K562 (cell line): ENCODE data around the gene FAM110D. TPM values are rescaled to one million over a fixed set of nuclear protein-coding genes. Genes with fewer than 3 reads are reported as not detected.

Source experiments
- CHD4 ChIP-seq: fragments of 200-600 bp; sonication (generic); IDR thresholded peaks from 3 replicates; pipeline ENCODE4 v1.6.1; 2012; ENCODE audit warnings: low read depth, mild to moderate bottlenecking, mixed read lengths, low read length, inconsistent platforms; ENCODE audit not compliant: insufficient read depth, insufficient replicate concordance, poor library complexity, severe bottlenecking
- CREM ChIP-seq: IDR thresholded peaks from 2 replicates; pipeline ENCODE4 v1.6.1; 2014; ENCODE audit warnings: antibody characterized with exemption, low read depth
- GATAD2A ChIP-seq: fragments of 450-650 bp; IDR thresholded peaks from 2 replicates; pipeline ENCODE4 v1.6.1; 2017
- HNRNPLL ChIP-seq: fragments of 200-400 bp; formaldehyde crosslinking; IDR thresholded peaks from 2 replicates; pipeline ENCODE4 v1.6.1; 2017; ENCODE audit warnings: low read length, low read depth, mild to moderate bottlenecking; ENCODE audit not compliant: poor library complexity, severe bottlenecking
- MAFK ChIP-seq: IDR thresholded peaks from 2 replicates; pipeline ENCODE4 v1.6.1; 2011; ENCODE audit warnings: low read length, improper control_type of control experiment
- MTF1 ChIP-seq: fragments of 250-450 bp; sonication (Bioruptor Pico); IDR thresholded peaks from 2 replicates; pipeline ENCODE4 v1.9.0; 2021; ENCODE audit warnings: moderate library complexity, mild to moderate bottlenecking, inconsistent platforms, borderline replicate concordance
- SAFB2 ChIP-seq: fragments of 200-400 bp; formaldehyde crosslinking; IDR thresholded peaks from 2 replicates; pipeline ENCODE4 v1.6.1; 2018; ENCODE audit warnings: borderline replicate concordance, low read length, low read depth, moderate library complexity; ENCODE audit not compliant: severe bottlenecking
- TEAD2 ChIP-seq: fragments of 450-650 bp; IDR thresholded peaks from 2 replicates; pipeline ENCODE4 v1.6.1; 2016; ENCODE audit warnings: missing genetic modification characterization, control low read depth, missing compliant biosample characterization
- TEAD4 ChIP-seq, 2 experiments: sonication (generic) in 1 of 2; formaldehyde crosslinking in 1 of 2; IDR thresholded peaks; 2 replicates each; pipeline versions ENCODE4 v1.6.1 to v1.8.0; 2012 to 2022; ENCODE audit warnings: borderline replicate concordance in 1 of 2, inconsistent platforms in 1 of 2, low read length in 1 of 2, mild to moderate bottlenecking in 1 of 2, missing genetic modification reagents in 1 of 2
- THRAP3 ChIP-seq: fragments of 450-650 bp; IDR thresholded peaks from 2 replicates; pipeline ENCODE4 v1.6.1; 2016; ENCODE audit warnings: mild to moderate bottlenecking, inconsistent platforms, borderline replicate concordance
- YY1 ChIP-seq, 3 experiments: IDR thresholded peaks; 2 replicates each; pipeline ENCODE4 v1.6.1; 2011; ENCODE audit warnings: low read length in 2 of 3, mild to moderate bottlenecking in 2 of 3, moderate library complexity in 2 of 3, borderline replicate concordance in 1 of 3, control low read depth in 1 of 3, low read depth in 1 of 3; ENCODE audit not compliant: insufficient read depth in 3 of 3, insufficient replicate concordance in 2 of 3, control insufficient read depth in 1 of 3, insufficient read length in 1 of 3; ENCODE audit errors: extremely low read depth in 1 of 3
- ZNF12 ChIP-seq: sonication (generic); formaldehyde crosslinking; IDR thresholded peaks from 2 replicates; pipeline ENCODE4 v1.4.0; 2020; ENCODE audit warnings: mild to moderate bottlenecking, missing genetic modification reagents
- ZNF140 ChIP-seq: fragments of 250-450 bp; sonication (Bioruptor Pico); IDR thresholded peaks from 2 replicates; pipeline ENCODE4 v1.8.0; 2021; ENCODE audit warnings: moderate library complexity, mild to moderate bottlenecking, inconsistent platforms
- ZNF23 ChIP-seq: fragments of 250-450 bp; sonication (Bioruptor Pico); IDR thresholded peaks from 2 replicates; pipeline ENCODE4 v1.4.0; 2020; ENCODE audit warnings: mild to moderate bottlenecking
- ZNF253 ChIP-seq: fragments of 250-450 bp; sonication (Bioruptor Pico); conservative IDR thresholded peaks from 2 replicates; pipeline ENCODE4 v1.6.1; 2021; ENCODE audit warnings: mild to moderate bottlenecking
- ZNF589 ChIP-seq: fragments of 200-800 bp; sonication (Bioruptor generic); IDR thresholded peaks from 2 replicates; pipeline ENCODE4 v1.6.1; 2016; ENCODE audit warnings: low read depth, missing genetic modification characterization, missing compliant biosample characterization
- ZNF695 ChIP-seq: fragments of 450-650 bp; formaldehyde crosslinking; IDR thresholded peaks from 2 replicates; pipeline ENCODE4 v1.4.0; 2020; ENCODE audit warnings: mild to moderate bottlenecking, moderate library complexity
- ZNF766 ChIP-seq: fragments of 200-800 bp; sonication (Bioruptor generic); conservative IDR thresholded peaks from 2 replicates; pipeline ENCODE4 v1.6.1; 2016; ENCODE audit warnings: missing genetic modification characterization, missing compliant biosample characterization
- ZZZ3 ChIP-seq: fragments of 450-650 bp; IDR thresholded peaks from 2 replicates; pipeline ENCODE4 v1.6.1; 2016; ENCODE audit warnings: antibody characterized with exemption, mild to moderate bottlenecking, moderate library complexity
- polyA plus RNA-seq, 8 experiments: library from polyadenylated mRNA; depleted of rRNA in 4 of 8; stranded (reverse) in 5 of 8; unstranded in 3 of 8; fragments of >200 nt; fragmentation: Nextera tagmentation in 2 of 8; fragmentation: Illumina TruSeq in 1 of 8; extraction: Ambion mirVana in 2 of 8; extraction: Trizol in 1 of 8; gene quantifications; 2 replicates each; pipeline versions ENCODE4 v1.2.1 to v1.2.3, GENCODE V29; 2011 to 2014; ENCODE audit warnings: inconsistent platforms in 1 of 8, missing spikeins in 1 of 8
- total RNA-seq, 7 experiments: library from RNA; depleted of rRNA in 6 of 7; stranded (reverse); fragments of >200 nt in 6 of 7; fragmentation: Illumina TruSeq in 2 of 7; extraction: Trizol in 2 of 7; gene quantifications; 2 replicates each; pipeline versions ENCODE4 v1.2.1 to v1.2.3, GENCODE V29; 2011 to 2021; ENCODE audit warnings: low replicate concordance in 1 of 7
- TF ChIP-seq, protein P1 (sequence below): fragments of 450-650 bp; conservative IDR thresholded peaks from 2 replicates; pipeline ENCODE4 v1.6.1; 2016; ENCODE audit warnings: missing genetic modification characterization, low read depth, mild to moderate bottlenecking, control low read depth, missing compliant biosample characterization
- TF ChIP-seq, protein P2 (sequence below): sonication (generic); formaldehyde crosslinking; IDR thresholded peaks from 2 replicates; pipeline ENCODE4 v1.9.0; 2022; ENCODE audit warnings: mild to moderate bottlenecking, missing genetic modification reagents
- TF ChIP-seq, protein P3 (sequence below): fragments of 200-800 bp; sonication (Bioruptor generic); IDR thresholded peaks from 2 replicates; pipeline ENCODE4 v1.6.1; 2017; ENCODE audit warnings: missing genetic modification characterization, missing compliant biosample characterization

Gene FAM110D
- total and polyA plus RNA-seq, 9 of the 15 experiments (the other 6 are each of a cell fraction or from before 2014, with no cell fraction given) = 0.04 to 1.1 (median 0.33) TPM

- TF ChIP-seq, protein P1, sequence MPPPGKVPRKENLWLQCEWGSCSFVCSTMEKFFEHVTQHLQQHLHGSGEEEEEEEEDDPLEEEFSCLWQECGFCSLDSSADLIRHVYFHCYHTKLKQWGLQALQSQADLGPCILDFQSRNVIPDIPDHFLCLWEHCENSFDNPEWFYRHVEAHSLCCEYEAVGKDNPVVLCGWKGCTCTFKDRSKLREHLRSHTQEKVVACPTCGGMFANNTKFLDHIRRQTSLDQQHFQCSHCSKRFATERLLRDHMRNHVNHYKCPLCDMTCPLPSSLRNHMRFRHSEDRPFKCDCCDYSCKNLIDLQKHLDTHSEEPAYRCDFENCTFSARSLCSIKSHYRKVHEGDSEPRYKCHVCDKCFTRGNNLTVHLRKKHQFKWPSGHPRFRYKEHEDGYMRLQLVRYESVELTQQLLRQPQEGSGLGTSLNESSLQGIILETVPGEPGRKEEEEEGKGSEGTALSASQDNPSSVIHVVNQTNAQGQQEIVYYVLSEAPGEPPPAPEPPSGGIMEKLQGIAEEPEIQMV (tag) = 0 out of 2 replicates have a peak, but pooled peaks have one; percentile 42
- TF ChIP-seq CHD4 (no peak), SAFB2 (no peak), ZNF253 (CRISPR knock-in tag) (no peak), ZNF695 (CRISPR knock-in tag) (no peak), ZNF23 (CRISPR knock-in tag) (peak; percentile 6; the same call in 1 of the 2 replicates), GATAD2A (peak; percentile 75; the same call in 1 of the 2 replicates), ZNF140 (CRISPR knock-in tag) (no peak), THRAP3 (0 out of 2 replicates have a peak, but pooled peaks have one; percentile 21), CREM (peak; percentile 50; the same call in 1 of the 2 replicates), ZNF12 (CRISPR knock-in tag) (no peak), MTF1 (no peak), MAFK (peak; percentile 55; the same call in 1 of the 2 replicates), ZNF589 (0 out of 2 replicates have a peak, but pooled peaks have one; percentile 75), HNRNPLL (no peak), ZZZ3 (no peak), TEAD2 (tag) (0 out of 2 replicates have a peak, but pooled peaks have one; percentile 10), TEAD4 (IDR thresholded peaks at IDR 0.05; ENCODE audit: low read length) (peak; percentile 59; the same call in 1 of the 2 replicates), TEAD4 (CRISPR knock-in tag; IDR thresholded peaks at IDR 0.05; ENCODE audit: borderline replicate concordance) (no peak), ZNF766 (CRISPR knock-in tag) (peak; percentile 92), YY1 (IDR thresholded peaks at IDR 0.05; ENCODE audit: borderline replicate concordance in 1 of 3, control insufficient read depth in 1 of 3, extremely low read depth in 1 of 3, insufficient read depth in 3 of 3, insufficient read length in 1 of 3, insufficient replicate concordance in 2 of 3, low read depth in 1 of 3, low read length in 2 of 3) (peak in 1 of 3 experiments; percentile 9)
- TF ChIP-seq, protein P2, sequence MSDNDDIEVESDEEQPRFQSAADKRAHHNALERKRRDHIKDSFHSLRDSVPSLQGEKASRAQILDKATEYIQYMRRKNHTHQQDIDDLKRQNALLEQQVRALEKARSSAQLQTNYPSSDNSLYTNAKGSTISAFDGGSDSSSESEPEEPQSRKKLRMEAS (CRISPR knock-in tag) = no peak
- TF ChIP-seq, protein P3, sequence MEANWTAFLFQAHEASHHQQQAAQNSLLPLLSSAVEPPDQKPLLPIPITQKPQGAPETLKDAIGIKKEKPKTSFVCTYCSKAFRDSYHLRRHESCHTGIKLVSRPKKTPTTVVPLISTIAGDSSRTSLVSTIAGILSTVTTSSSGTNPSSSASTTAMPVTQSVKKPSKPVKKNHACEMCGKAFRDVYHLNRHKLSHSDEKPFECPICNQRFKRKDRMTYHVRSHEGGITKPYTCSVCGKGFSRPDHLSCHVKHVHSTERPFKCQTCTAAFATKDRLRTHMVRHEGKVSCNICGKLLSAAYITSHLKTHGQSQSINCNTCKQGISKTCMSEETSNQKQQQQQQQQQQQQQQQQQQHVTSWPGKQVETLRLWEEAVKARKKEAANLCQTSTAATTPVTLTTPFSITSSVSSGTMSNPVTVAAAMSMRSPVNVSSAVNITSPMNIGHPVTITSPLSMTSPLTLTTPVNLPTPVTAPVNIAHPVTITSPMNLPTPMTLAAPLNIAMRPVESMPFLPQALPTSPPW (CRISPR knock-in tag) = 0 out of 2 replicates have a peak, but pooled peaks have one; percentile 35
Observed at GRCh38 chr1:26122988-26123973, 35.6 kb upstream of the FAM110D start (continued).
